ENCODE results near the gene CLGN. TPM values are rescaled to one million over a fixed set of nuclear protein-coding genes. Genes with fewer than 3 reads are reported as not detected.

Gene CLGN
- total and polyA plus RNA-seq, 10 of the 15 experiments (the other 5 are each of a cell fraction or from before 2014, with no cell fraction given), result 0.11 to 1.0 (median 0.62) TPM

DNA sequence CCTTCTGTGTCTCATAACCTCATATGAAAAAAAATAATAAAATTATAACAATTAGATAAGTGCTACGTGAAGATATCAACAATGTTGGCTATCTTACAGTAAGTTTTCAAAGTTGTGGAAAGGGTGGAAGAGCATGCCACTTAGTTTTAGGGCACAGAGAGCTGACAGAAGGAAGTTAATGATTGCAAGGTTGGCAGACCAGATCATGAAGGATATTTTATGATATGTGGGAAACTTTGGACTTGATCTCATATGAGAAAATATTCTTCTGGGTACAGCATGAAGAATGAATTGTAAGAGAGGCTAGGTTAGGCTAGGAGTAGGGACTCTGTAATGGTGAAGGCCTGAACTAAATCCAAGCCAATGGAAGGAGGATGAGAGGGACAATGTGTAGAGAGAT, 36.2 kb upstream of the CLGN start (continued):
- TF ChIP-seq, protein P1, sequence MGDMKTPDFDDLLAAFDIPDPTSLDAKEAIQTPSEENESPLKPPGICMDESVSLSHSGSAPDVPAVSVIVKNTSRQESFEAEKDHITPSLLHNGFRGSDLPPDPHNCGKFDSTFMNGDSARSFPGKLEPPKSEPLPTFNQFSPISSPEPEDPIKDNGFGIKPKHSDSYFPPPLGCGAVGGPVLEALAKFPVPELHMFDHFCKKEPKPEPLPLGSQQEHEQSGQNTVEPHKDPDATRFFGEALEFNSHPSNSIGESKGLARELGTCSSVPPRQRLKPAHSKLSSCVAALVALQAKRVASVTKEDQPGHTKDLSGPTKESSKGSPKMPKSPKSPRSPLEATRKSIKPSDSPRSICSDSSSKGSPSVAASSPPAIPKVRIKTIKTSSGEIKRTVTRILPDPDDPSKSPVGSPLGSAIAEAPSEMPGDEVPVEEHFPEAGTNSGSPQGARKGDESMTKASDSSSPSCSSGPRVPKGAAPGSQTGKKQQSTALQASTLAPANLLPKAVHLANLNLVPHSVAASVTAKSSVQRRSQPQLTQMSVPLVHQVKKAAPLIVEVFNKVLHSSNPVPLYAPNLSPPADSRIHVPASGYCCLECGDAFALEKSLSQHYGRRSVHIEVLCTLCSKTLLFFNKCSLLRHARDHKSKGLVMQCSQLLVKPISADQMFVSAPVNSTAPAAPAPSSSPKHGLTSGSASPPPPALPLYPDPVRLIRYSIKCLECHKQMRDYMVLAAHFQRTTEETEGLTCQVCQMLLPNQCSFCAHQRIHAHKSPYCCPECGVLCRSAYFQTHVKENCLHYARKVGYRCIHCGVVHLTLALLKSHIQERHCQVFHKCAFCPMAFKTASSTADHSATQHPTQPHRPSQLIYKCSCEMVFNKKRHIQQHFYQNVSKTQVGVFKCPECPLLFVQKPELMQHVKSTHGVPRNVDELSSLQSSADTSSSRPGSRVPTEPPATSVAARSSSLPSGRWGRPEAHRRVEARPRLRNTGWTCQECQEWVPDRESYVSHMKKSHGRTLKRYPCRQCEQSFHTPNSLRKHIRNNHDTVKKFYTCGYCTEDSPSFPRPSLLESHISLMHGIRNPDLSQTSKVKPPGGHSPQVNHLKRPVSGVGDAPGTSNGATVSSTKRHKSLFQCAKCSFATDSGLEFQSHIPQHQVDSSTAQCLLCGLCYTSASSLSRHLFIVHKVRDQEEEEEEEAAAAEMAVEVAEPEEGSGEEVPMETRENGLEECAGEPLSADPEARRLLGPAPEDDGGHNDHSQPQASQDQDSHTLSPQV (IDR thresholded peaks at IDR 0.05), result no peak
- TF ChIP-seq, protein P2, sequence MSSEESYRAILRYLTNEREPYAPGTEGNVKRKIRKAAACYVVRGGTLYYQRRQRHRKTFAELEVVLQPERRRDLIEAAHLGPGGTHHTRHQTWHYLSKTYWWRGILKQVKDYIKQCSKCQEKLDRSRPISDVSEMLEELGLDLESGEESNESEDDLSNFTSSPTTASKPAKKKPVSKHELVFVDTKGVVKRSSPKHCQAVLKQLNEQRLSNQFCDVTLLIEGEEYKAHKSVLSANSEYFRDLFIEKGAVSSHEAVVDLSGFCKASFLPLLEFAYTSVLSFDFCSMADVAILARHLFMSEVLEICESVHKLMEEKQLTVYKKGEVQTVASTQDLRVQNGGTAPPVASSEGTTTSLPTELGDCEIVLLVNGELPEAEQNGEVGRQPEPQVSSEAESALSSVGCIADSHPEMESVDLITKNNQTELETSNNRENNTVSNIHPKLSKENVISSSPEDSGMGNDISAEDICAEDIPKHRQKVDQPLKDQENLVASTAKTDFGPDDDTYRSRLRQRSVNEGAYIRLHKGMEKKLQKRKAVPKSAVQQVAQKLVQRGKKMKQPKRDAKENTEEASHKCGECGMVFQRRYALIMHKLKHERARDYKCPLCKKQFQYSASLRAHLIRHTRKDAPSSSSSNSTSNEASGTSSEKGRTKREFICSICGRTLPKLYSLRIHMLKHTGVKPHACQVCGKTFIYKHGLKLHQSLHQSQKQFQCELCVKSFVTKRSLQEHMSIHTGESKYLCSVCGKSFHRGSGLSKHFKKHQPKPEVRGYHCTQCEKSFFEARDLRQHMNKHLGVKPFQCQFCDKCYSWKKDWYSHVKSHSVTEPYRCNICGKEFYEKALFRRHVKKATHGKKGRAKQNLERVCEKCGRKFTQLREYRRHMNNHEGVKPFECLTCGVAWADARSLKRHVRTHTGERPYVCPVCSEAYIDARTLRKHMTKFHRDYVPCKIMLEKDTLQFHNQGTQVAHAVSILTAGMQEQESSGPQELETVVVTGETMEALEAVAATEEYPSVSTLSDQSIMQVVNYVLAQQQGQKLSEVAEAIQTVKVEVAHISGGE (CRISPR knock-in tag; IDR thresholded peaks at IDR 0.05), result no peak
- TF ChIP-seq NFYB (IDR thresholded peaks at IDR 0.05; ENCODE audit: insufficient read depth, low read depth, low read length) (no peak), ZNF622 (IDR thresholded peaks at IDR 0.05) (no peak), TBL1XR1 (IDR thresholded peaks at IDR 0.05; ENCODE audit: low read depth, low read length) (no peak)

DNA sequence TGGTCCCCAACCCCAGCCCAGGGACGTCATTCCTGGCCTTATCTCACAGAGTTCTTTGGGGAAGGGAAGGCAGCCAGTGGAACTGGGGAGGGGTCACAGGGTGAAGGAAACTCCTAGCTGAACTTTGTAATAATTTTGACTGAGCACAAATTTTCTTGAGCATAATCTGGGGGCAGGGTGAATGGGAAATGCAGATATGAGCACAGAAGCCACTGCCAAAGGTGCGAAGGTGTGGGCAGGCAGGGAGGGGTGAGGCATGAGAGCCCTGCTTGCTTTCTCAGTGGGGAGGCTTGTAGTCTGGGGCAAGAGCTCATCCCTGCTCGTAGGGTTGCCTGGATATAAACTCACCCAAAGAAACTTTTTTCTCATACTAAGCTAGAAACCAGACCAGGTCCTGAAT, 35.7 kb upstream of the CLGN start:
- ATAC-seq (no peak), FAIRE-seq (no peak), DNase-seq (ENCODE audit: low read depth, low spot score) (no peak)
- Histone ChIP-seq H3K27me3 (replicated peaks in 1 of 2; ENCODE audit: control insufficient read depth in 2 of 2, insufficient read depth in 2 of 2, low read length in 1 of 2) (no peaks in the 10 kb centered on the region), H2AFZ (ENCODE audit: control insufficient read depth, low read depth, low read length) (no peak overlapping the region), H4K20me1 (ENCODE audit: control insufficient read depth, insufficient read depth) (no peaks in the 10 kb centered on the region), H3K9me3 (replicated peaks; ENCODE audit: control insufficient read depth, insufficient read depth, low read length) (no peaks in the 10 kb centered on the region), H3K4me3 (no peak overlapping the region), H3K9ac (ENCODE audit: control insufficient read depth, insufficient read depth, low read length) (no peak overlapping the region), H3K79me2 (ENCODE audit: control insufficient read depth, insufficient read depth, low read length) (no peaks in the 10 kb centered on the region), H3K27ac (ENCODE audit: control insufficient read depth, insufficient read depth) (no peak overlapping the region), H3K4me2 (ENCODE audit: control insufficient read depth, insufficient read depth) (no peak overlapping the region), H3K36me3 (ENCODE audit: control insufficient read depth in 2 of 2, insufficient read depth in 2 of 2, low read length in 1 of 2) (no peaks in the 10 kb centered on the region), H3K4me1 (ENCODE audit: control insufficient read depth, insufficient read depth, low read length) (no peaks in the 10 kb centered on the region)
- no TSS peak for BruUV-seq (replicated peaks)
- 0% methylated on average over 3 of the region's 3 CpGs for WGBS (ENCODE audit: insufficient coverage, insufficient replicate concordance, low lambda C conversion rate, missing lambda C conversion rate)
- intact Hi-C loops (cut with micrococcal nuclease; ENCODE audit: unreplicated experiment), result no loop called here
- TF ChIP-seq, protein P3, sequence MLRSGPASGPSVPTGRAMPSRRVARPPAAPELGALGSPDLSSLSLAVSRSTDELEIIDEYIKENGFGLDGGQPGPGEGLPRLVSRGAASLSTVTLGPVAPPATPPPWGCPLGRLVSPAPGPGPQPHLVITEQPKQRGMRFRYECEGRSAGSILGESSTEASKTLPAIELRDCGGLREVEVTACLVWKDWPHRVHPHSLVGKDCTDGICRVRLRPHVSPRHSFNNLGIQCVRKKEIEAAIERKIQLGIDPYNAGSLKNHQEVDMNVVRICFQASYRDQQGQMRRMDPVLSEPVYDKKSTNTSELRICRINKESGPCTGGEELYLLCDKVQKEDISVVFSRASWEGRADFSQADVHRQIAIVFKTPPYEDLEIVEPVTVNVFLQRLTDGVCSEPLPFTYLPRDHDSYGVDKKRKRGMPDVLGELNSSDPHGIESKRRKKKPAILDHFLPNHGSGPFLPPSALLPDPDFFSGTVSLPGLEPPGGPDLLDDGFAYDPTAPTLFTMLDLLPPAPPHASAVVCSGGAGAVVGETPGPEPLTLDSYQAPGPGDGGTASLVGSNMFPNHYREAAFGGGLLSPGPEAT (IDR thresholded peaks at IDR 0.05; ENCODE audit: low read depth), result no peak
- no peak for TF ChIP-seq BACH1 (IDR thresholded peaks at IDR 0.05; ENCODE audit: borderline replicate concordance)
- no peak for TF ChIP-seq TAF1 (IDR thresholded peaks at IDR 0.05; ENCODE audit: borderline replicate concordance, low read depth, low read length)
- ChIA-PET POLR2A (no interaction called here), RAD21 (ENCODE audit: unreplicated experiment) (no interaction called here), SMC1A (ENCODE audit: uncharacterized antibody, unreplicated experiment) (no interaction called here), CTCF (no interaction called here)
- in situ Hi-C loops (cut with MboI), result no loop called here
